Colonic mucosa (tissue), 4 donors: ENCODE data around the gene FOSL2. TPM values are rescaled to one million over a fixed set of nuclear protein-coding genes. Genes with fewer than 3 reads are reported as not detected.

Source experiments
- DNase-seq: peaks from one replicate; pipeline ENCODE4 v3.0.0-alpha.2; 2020
- H3K27ac ChIP-seq: fragments of 200-600 bp; one replicate; pipeline ENCODE4 v1.8.0; 2021
- H3K27me3 ChIP-seq: fragments of 200-600 bp; one replicate; pipeline ENCODE4 v1.8.0; 2021
- H3K36me3 ChIP-seq: fragments of 200-600 bp; one replicate; pipeline ENCODE4 v1.8.0; 2021
- H3K4me1 ChIP-seq: fragments of 200-600 bp; one replicate; pipeline ENCODE4 v1.8.0; 2021; ENCODE audit warnings: mild to moderate bottlenecking
- H3K4me3 ChIP-seq: fragments of 200-600 bp; one replicate; pipeline ENCODE4 v1.8.0; 2021
- H3K9ac ChIP-seq, 2 donors: one replicate each; pipeline ENCODE4 v1.7.0; 2013; ENCODE audit warnings: control low read depth in 2 of 2, low read depth in 2 of 2, low read length in 2 of 2
- H3K9me3 ChIP-seq: fragments of 200-600 bp; one replicate; pipeline ENCODE4 v1.8.0; 2021
- CTCF ChIP-seq: fragments of 200-600 bp; IDR thresholded peaks from one replicate; pipeline ENCODE4 v1.8.0; 2022; ENCODE audit warnings: antibody characterized with exemption, mild to moderate bottlenecking
- intact Hi-C: fragments of 100-400 bp; cut with DNase I; formaldehyde crosslinking; loops from one replicate; pipeline ENCODE4 v1.14.1; 2022
- total RNA-seq, 2 donors: library from RNA; stranded (reverse); fragmentation: NEBNext Ultra II Directional in 1 of 2; extraction: Animal tissue kit (Norgen Biotek cat#: 25700) in 1 of 2; gene quantifications; one replicate each; pipeline ENCODE4 v1.2.1, GENCODE V29; 2021
- donor health status: healthy.
- donor health status: DM: no; HTN: no; CAD: no.
- donor health status: DM: no; HTN: no; CAD: no.

FOSL2 gene
- total RNA-seq, 2 donors from 2014 or later: 74.2 to 142 TPM

GRCh38 chr2:28435814-28436351 lies 43.2 kb downstream of the FOSL2 start:
- TF ChIP-seq CTCF: no peak
- peak; percentile 68 for DNase-seq
- Histone ChIP-seq H3K27ac (peak overlapping the region; percentile 90), H3K27me3 (no peaks in the 10 kb centered on the region), H3K4me1 (peaks cover 4% of the 10 kb centered on the region), H3K4me3 (no peak overlapping the region), H3K9ac (peak overlapping the region; percentile 37 to 80), H3K9me3 (no peaks in the 10 kb centered on the region), H3K36me3 (no peaks in the 10 kb centered on the region)
- intact Hi-C loops: no loop called here

GRCh38 chr2:28436525-28437051 lies 43.9 kb downstream of the FOSL2 start:
- H3K9me3 ChIP-seq: no peaks in the 10 kb centered on the region
- no peak for TF ChIP-seq CTCF
- no peaks in the 10 kb centered on the region for H3K36me3 ChIP-seq
- peak overlapping the region; percentile 90 for H3K27ac ChIP-seq
- no peaks in the 10 kb centered on the region for H3K27me3 ChIP-seq
- peak overlapping the region; percentile 37 to 81 for H3K9ac ChIP-seq
- H3K4me3 ChIP-seq: no peak overlapping the region
- H3K4me1 ChIP-seq: peaks cover 4% of the 10 kb centered on the region
- peak; percentile 90 for DNase-seq
- intact Hi-C loops: no loop called here

- no peaks in the 10 kb centered on the region for H3K27me3 ChIP-seq
- H3K36me3 ChIP-seq: no peaks in the 10 kb centered on the region
- H3K9me3 ChIP-seq: no peaks in the 10 kb centered on the region
- DNase-seq: peak; percentile 89
- TF ChIP-seq CTCF: no peak
- H3K27ac ChIP-seq: peak overlapping the region; percentile 90
- H3K9ac ChIP-seq: peak overlapping the region in 1 of 2 donors; percentile 81
- H3K4me1 ChIP-seq: peaks cover 4% of the 10 kb centered on the region
- no peak overlapping the region for H3K4me3 ChIP-seq
- intact Hi-C loops: no loop called here
Observed at GRCh38 chr2:28437149-28437835, 44.6 kb downstream of the FOSL2 start.

GRCh38 chr2:28437918-28438317 lies 45.3 kb downstream of the FOSL2 start:
- intact Hi-C loops: no loop called here
- no peak overlapping the region for H3K4me3 ChIP-seq
- H3K27me3 ChIP-seq: no peaks in the 10 kb centered on the region
- H3K4me1 ChIP-seq: peaks cover 4% of the 10 kb centered on the region
- H3K9me3 ChIP-seq: no peaks in the 10 kb centered on the region
- H3K36me3 ChIP-seq: no peaks in the 10 kb centered on the region
- no peak for TF ChIP-seq CTCF
- no peak for DNase-seq
- H3K9ac ChIP-seq: peak overlapping the region in 1 of 2 donors; percentile 59
- peak overlapping the region; percentile 90 for H3K27ac ChIP-seq

GRCh38 chr2:28438532-28439063 lies 45.9 kb downstream of the FOSL2 start:
- no peak for DNase-seq
- Histone ChIP-seq H3K4me1 (peaks cover 4% of the 10 kb centered on the region), H3K27ac (no peak overlapping the region), H3K4me3 (no peak overlapping the region), H3K9me3 (no peaks in the 10 kb centered on the region), H3K27me3 (no peaks in the 10 kb centered on the region), H3K9ac (peak overlapping the region in 1 of 2 donors; percentile 59), H3K36me3 (no peaks in the 10 kb centered on the region)
- no peak for TF ChIP-seq CTCF
- intact Hi-C loops: no loop called here
